SKM-1 (cell line): ENCODE measurements around the gene CCDC3.
"Not testable (repeated sequence)": the region's sequence is repeated elsewhere in the genome, so short reads cannot be mapped to it uniquely, and the experiment has no call there.

Experiments
- DNase-seq: peaks from one replicate; lab custom pipeline; 2025; ENCODE audit not compliant: unreplicated experiment; lab: John Stamatoyannopoulos, UW

Gene CCDC3

DNA sequence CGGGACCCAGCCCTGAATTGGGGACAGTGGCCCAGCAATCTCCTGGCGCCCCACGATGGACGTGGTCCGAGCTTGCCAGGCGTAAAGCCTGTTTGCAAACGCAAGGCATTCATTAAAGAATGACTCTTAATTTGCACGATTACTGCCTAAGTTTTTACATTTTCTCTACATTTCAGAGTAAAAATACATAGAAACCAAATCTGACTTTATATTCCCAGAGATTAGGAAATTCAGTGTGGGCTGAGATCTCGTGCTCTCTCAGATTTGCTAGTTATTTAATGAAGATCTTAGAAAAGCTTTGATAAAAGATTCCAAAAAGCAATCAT lies 337 bp upstream of the CCDC3 start:
- no peak for DNase-seq

DNA sequence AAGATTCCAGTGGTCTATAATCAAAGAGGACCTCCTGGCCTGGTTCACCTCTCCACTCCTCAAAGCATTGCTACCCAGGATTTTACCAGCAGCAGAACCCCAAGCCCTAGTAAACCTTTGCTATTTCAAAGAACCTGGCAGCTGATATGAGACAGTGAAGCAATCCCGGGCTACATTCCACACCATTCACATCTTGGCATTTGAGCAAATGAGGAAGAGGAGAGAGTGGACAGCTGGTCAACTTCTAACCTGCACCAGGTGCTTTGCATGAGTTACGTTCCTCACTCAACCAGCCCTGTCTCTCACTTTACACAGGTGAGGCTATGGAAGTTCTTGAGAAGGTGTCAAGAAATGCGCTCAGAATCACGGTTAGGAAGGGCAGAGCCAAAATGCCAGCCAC lies 1.1 kb downstream of the CCDC3 start:
- DNase-seq: no peak

DNA sequence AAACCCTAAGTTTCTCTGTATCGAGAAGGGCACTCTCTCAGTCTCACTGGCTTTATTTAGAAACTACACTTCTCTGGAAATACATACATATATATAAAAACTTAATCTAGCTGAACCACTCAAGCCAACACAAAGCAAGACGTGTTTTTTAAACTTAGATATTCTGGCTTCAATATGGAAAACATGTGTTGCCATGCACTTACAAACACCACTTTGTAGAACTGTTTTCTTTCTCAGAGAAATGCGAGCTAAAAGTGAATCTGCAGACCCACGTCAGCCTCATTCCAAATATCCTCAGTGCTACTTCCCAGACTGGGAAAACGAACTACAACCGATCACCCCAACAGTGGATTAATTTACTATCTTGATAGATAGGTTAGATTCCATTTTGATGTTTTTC lies 1.7 kb downstream of the CCDC3 start:
- DNase-seq: no peak

DNA sequence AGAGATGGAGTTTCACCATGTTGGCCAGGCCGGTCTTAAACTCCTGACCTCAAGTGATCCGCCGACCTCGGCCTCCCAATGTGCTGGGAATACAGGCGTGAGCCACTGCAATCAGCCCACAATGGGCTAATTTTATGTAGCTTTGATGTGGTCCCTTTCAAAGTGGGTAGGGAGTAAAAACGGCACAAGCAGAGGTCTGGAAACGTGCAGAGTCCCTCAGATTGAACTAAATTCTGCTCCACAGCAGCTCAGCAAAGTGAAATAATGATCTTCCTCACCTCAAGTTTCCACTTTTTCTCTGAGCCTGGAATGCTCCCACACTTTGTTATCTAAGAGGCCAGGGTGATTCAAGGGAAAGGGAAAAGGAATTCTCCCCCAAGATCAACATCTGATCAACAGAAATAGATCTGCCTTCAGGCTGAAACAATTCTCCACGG lies 6.1 kb downstream of the CCDC3 start:
- DNase-seq: no peak

DNA sequence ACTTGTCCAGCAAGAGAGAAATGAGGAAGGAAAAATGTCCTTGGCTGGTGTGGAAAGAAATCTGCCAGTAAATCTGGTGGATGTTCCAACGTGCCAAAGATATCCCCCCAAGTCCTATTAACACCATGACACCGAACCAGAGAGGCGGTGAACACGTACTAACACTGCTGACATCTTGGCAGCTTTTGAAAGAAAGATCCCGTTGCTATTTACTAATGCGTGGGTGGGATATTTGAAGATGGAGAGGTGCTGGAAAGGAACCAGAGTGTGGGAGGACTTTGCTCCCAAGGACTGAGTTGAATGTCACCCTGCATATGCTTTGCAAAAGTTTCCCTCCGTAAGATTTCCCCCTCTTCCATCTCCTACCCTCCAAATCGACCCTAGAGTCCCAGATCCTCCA lies 7.9 kb downstream of the CCDC3 start:
- DNase-seq: no peak

DNA sequence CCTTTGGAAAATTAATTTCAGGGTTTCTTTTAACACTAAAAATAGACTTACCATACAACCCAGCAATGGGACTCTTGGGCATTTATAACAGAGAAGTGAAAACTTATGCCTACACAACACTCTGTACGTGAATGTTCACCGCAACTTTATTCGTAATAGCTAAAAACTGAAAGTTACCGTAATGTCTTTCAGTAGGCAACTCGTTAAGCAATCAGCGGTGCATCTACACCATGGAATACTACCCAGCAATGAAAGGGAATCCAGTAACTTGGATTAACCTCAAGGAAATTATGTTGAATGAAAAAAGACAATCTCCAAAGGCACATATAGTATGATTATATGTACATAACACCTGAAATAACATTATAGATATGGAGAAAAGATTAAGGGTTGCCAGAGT lies 16.2 kb downstream of the CCDC3 start:
- no peak for DNase-seq

DNA sequence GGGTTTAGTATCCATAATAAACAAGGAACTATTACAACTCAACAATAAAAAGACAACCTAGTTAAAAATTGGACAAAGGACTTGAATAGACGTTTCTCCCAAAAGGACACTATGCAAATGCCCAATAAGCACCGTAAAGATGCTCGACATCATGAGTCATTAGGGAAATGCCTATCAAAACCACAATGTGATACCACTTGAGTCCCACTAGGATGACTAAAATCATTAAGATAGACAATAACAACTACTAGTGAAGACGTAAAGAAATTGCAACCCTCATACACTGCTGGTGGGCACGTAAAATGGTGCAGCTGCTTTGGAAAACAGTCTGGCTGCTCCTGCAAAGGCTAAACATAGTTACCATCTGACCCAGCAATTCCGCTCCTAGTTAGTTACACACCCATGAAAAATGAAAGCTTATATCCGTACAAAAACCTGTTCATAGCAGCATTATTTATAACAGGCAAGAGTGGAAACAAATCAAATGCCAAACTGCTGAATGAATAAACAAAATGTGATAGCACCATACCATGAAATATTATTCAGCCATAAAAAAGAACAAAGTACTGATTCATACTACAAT lies 17.3 kb downstream of the CCDC3 start:
- DNase-seq: no peak

DNA sequence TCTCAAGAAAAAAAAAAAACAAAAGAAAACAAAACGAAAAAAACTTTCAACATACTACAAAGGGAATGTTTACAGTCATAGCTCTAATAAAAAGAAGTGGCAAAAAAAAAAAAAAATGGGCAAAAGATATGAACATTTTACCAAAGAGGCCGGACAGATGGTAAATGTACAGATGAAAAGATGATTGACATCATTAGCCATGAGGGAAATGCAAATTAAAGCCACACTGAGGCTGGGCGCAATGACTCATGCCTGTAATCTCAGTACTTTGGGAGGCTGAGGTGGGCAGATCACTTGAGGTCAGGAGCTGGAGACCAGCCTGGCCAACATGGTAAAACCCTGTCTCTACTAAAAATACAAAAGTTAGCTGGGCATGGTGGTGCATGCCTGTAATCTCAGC lies 17.9 kb downstream of the CCDC3 start:
- DNase-seq: not testable (repeated sequence)

DNA sequence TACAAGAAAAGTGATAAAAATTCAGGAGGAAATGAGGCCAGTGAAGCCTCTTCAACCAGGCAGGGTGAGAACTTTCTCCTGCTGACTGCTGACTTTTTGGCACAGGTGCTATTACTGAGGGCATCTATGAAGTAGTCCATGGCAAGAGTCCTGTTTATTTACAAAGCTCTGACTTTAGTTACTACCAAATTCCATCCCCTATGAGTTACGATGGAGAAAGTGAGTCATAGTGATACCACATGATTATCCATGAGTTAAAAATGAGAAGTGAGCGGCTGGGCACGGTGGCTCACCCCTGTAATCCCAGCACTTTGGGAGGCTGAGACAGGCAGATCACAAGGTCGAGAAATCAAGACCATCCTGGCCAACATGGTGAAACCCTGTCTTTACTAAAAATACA lies 19.9 kb downstream of the CCDC3 start:
- no peak for DNase-seq

DNA sequence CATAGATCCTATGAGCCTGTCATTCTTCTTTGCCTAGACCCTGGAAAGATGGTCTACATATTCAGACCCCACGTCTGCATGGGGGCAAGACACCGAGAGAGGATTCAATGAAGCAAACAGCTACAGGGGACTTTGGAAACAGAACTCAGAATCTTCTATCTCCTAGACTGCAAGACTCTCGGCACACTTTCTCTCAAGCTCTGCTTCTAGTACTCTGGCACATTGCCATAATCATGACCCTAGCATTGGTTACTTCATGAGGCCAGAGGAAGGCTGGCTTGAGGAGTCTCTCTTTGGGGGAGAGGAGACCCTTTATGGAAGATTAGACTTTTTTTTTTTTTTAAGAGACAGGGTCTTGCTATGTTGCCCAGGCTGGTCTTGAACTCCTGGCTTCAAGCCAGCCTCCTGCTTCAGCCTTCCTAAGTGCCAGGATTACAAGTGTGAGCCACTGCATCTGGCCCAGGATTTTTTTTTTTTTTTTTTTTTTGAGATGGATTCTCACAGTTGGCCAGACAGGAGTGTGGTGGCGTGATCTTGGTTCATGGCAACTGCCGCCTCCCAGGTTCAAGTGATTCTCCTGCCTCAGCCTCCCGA lies 20.7 kb downstream of the CCDC3 start:
- no peak for DNase-seq

DNA sequence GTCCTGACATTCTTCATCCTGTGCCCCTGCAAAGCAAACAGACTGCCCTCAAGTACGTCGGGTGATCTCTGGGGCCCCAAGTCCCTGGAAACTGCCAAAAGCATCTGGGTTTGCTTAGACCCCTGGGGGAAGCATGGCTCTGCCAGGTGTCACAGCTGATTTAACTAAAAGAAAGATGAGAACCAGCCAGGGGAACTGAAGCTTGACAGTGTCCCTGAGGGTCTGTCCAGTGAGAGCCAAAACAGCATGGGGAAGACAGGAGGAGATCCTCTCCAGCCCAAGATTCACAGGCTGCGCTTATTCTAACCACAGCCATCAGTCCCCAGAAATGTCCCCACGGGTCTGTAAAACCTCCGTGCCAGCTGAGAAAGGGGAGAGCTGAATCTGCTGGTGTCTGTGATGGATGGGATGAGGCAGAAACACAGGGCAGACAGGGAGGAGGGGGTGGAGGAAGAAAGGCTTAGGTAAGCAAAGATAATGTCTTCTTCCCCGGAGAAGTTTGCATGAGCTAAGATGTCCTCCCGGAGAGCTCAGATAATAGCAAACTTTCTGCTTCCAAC lies 21.3 kb downstream of the CCDC3 start:
- DNase-seq: no peak

DNA sequence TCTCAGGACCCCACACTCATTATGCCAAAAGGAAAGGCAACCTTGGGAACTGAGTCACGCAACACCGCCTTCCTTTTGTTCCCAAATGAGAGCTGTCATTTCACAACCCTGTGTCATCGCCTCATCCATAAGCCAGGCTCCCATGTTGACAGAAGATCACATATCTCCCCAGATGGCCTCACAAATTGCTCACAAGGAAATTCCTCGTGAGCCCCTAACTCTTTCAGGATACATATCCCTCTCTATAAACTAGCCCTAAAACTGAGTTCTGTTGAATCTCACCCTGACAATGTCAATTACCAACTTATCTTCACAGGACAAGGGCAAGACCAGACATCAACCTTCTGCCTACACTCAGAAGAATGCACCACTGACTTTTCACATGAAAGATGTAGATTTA lies 22.6 kb downstream of the CCDC3 start:
- DNase-seq: no peak

DNA sequence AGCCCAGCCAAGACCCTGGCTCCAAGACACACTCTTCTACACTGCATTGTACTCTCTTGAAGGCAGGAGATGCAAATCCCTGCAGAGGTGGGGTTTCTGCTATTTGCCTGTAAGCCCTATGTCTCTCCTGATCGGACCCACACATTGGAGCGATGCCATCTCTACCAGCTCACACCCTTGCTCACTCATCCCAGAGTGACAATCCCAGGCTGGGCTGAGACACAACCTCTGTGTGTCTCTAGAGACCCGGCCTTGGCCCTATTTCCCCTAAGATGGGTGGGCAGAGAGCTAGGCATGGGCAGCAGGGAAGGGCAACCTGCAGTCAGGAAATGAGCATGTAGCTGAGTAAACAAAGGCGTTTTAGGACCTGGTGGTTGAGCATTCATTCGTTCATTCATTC lies 25.6 kb downstream of the CCDC3 start:
- DNase-seq: no peak

DNA sequence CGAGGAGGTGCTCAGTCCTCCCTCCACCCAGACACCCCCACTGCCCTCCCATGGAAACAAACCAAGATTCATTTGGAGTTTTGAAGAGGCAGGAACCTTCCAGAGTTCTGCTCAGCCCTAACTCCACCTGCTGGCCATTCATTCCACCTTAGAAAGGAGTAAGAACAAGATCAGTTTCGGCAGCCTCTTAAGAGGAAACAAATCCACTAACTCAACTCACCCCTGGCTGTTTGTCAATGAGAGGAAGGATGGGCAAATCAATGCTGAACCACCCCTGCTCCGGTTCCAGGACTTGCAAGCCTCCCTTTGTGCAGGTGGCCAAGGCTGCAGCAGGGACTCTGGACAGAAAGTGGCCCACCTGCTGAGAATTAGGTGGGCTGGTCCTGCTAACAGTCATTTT lies 26.2 kb downstream of the CCDC3 start:
- no peak for DNase-seq

DNA sequence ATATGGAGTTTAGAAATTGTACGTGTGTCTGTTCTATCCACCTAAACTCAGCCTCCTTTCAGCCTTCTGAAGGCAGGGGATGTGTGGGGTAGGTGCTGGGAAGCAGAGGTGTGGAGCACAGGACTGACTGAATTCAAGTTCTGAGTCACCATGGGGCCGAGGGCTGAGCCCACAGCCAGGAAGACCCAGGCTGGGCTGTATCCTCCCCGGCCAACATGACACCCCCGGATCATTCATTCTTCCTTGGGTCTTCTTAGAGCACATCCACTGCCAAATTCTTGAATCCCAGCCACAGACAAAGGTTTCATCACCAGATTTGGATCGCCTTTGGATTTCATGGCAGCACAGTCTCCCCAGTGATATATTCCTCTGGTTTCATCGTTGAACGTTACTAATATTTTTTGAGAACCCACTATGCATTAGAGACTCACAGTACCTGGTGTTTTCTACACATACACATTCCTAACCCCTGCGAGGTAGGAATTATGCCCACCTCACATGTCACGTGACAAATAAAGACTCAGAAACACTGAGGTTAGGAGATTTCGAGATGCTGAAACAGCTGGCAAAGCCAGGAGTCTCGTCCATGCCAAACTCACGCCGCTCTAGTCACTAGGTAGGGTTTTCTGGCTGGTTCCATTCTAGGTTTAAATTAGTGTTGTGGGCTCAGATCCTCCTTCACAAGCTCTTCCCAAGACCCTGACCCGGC lies 26.9 kb downstream of the CCDC3 start:
- DNase-seq: no peak

DNA sequence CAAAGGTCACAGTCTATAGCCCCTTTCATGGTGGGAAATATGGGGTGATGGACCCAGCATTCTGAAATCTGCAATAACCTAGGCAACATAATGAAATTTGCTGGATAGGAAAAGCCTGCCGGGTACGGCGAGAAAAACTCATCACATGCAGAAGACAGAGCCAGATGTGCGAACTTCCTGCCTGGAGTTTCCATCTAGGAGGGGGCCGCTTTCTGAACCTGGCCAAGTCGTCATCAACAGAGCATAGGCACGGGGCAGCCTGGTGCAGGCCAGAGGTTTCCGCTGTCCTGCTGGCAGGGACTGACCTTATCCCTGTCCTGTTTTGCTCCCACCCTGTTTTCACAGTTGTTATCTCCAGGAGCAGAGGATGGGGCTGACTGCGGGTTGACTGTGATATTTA lies 27.4 kb downstream of the CCDC3 start:
- DNase-seq: no peak

DNA sequence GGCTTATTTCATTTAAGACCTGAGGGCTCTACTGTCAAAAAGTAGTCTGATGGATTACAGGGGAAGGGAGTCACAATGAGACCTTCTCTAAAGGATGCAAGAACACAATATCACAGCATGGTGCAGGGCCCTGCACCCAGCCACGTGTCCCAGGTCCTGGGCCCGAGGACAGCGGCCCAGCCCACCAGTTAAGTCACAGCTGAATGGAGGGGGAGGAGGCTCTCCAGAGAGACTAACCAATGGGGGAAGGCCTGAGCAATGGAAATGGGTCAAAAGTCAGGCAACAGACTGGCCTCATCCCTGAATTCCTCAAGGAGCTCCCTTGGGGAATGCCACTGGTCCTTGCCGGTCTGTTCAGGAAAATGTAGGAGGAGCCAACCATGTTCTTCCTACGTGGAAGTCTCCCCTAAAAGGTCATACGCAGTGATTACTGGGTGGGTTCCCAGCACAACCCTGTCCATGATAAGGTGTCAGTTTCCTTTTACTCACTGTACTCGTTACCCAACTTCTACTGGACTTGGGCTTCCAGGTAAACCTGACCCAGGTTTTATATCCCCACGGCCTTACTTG lies 28.3 kb downstream of the CCDC3 start:
- DNase-seq: no peak

DNA sequence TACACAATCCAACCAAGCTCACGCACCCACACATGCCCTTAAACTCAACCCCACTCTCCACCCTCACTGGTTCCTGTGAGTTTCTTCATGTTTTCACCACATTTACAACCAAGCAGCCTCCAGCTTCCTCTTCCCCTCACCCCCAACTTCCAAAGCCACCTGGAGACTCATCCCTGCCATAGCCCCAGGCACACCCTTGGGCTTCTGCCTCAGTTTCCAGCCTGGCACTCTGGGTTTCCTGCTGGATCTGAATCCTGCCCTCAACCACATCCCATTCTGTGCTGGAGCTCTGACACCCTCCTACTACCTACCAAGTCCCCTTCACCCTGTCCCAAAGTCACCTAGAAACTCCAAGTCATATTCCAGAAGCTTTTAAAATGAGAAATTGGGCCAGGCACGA lies 29.4 kb downstream of the CCDC3 start:
- DNase-seq: no peak

DNA sequence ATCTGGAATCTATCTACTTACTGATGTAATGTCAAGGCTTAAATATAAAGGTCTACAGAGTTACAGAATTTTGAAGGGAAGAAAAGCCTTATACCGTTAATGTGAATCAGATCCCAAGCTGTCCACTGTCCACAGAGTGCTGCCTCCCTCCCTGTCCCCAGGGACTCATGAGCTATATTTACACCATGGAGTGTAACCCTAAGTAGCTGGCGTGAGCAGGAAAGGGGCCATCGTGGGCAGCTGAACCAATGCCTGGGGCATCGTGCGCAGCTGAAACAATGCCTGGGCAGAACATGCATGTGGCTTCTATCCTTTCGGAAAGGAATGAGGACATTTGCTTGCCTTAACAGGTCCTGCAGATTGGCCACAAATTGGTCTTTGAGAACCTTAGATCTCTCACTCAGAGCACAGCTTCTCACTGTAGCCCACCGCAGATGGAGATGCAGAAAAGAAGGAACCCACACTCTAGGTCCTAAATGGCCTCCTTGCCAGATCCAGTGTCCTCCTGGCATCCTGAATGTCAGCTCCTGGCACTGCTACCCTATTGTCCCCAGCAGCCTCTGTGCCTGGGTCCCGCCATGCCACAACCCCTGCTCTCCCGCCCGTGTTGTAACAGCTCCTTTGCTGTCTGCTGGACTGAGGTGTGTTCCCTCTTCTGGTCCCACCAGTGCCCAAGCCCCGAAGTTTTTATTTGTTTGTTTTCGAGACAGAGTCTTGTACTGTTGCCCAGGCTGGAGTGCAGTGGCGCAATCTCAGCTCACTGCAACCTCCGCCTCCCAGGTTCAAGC lies 30.3 kb downstream of the CCDC3 start:
- DNase-seq: no peak

DNA sequence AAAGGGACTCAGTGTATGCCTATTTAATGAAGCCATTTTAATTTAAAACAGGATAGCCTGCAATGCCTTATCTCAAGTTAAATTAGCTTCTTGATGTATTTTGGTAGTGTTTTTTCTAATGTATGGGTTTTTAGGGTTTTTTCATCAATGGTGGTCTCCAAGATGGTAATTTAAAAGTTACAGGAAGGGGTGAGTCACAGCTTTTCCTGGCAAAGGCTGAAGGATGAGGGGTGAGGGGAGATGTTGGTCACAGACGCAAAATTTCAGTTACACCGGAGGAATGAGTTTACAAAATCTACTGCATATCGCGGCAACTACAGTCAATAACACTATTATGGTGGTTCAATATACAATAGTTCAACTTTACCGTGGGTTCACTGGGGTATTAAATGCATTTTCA lies 31.6 kb downstream of the CCDC3 start:
- no peak for DNase-seq

DNA sequence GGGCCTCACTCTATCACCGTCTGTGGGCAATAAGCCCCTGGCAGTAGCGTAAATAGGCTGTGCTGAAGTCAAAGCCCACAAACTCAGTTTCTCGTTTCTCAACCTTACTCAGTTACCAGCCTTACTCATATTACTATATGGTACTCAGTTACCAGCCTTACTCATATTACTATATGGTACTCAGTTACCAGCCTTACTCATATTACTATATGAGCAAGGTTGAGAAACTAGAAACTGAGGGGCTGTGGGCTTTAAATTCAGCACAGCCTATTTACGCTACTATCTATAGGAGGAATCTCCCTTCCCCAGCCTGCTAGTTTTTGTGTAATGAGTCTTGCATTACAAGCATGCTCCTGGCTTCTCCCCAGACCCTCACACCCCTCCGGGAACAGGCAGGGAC lies 35.4 kb downstream of the CCDC3 start:
- DNase-seq: no peak

DNA sequence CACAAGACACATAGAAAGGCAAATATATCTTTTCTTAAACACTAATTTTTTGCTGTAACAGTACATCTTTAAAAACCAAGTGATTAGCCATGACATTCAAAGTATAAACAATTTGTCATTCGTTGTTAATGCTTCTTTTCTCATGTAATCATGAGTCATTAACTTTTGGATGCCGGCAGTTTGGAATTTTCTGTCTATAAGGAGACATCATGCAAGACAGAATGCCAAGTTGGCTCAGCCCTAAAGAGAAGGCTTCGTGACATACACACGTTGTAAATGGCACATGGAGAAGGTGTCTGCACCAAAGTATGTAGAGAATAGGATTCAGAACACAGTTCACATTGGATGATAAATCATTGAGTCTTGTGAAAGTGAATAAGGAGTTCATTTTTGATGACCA lies 35.9 kb downstream of the CCDC3 start:
- DNase-seq: no peak
